ENCODE results near the gene ESYT2.

The ESYT2 gene

GRCh38 chr7:158740657-158741293 is 88.5 kb downstream of the ESYT2 start:
- DNase-seq, result no peak

- no peak for DNase-seq
Measured at GRCh38 chr7:158740013-158740656, 89.2 kb downstream of the ESYT2 start.

DNA sequence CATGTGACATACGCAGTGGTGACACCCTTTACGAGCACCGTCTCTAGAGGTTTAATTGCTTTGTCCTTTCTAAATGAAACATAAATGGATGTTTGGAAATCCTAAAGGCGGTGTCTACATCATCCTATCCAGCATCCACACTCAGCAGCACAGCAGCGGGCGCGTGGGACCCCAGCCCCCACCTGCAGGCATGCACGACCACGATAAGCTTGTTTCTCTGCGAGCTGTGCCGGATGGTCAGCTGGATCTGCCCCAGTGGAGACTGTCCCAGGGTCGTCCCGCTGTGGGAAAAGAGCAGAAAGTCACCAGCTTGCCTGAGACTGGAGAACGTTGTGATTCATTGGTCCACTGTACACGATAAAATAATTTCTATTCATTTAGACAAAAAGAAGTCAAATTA is 90.5 kb downstream of the ESYT2 start:
- no peak for DNase-seq

GRCh38 chr7:158737064-158737695 is 92.1 kb downstream of the ESYT2 start:
- DNase-seq, result no peak

- DNase-seq, result no peak
Measured at GRCh38 chr7:158735935-158736334, 93.4 kb downstream of the ESYT2 start.

- DNase-seq, result no peak
Measured at GRCh38 chr7:158734861-158735260, 94.4 kb downstream of the ESYT2 start.

GRCh38 chr7:158733775-158734494 is 95.4 kb downstream of the ESYT2 start:
- no peak for DNase-seq

- DNase-seq, result no peak
Measured at GRCh38 chr7:158733220-158733519, 96.1 kb downstream of the ESYT2 start.

DNA sequence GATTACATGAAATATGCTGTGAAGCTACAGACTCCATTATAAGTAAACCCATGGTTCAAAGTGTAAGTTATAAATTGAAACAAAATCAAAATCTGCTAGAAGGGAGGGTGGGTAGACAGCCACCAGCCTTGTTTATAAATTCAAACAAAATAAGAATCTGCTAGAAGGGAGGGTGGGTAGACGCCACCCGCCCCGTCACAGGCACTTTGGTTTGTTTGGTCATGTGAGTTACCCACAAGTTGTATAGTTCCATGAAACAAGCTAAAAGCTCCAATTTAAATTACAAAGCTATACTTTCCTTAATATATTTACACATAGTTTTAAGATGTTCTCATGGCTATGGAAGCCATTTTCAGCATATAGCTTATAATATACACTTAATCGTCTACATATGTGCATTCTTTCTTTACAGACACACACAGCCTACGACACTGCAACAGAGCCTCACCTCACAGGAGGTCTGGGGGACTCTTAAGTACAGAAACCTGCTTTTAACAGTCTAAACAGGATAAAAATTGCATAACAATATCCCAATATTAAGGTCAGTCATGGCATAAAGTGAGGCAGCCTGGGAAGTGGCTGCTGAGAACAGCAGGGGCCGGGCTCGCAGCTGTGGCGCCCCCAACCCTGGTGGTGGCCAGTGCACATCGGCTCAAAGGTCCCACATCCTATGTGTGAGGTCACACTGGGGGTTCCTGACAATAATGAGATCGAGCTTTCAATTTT is 96.7 kb downstream of the ESYT2 start:
- no peak for DNase-seq

DNA sequence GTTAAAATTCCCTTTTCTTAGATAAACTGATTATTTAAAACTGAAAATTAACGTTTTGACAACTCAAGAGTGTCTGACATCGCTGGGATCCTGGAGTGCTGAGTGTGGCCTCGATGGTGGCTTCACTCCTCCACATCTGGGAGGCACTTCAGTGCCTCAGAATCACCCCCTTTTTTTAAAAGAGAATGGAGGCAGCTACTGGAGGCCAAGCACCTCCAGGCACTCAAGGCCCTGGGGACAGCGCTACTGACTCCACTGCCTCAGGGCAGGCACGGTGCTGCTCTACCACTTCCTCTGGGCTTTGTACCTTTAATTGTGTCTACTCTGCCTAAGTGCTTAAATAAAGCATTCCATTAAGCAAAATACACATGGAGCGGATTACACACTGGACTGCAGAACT is 97.5 kb downstream of the ESYT2 start:
- no peak for DNase-seq

DNA sequence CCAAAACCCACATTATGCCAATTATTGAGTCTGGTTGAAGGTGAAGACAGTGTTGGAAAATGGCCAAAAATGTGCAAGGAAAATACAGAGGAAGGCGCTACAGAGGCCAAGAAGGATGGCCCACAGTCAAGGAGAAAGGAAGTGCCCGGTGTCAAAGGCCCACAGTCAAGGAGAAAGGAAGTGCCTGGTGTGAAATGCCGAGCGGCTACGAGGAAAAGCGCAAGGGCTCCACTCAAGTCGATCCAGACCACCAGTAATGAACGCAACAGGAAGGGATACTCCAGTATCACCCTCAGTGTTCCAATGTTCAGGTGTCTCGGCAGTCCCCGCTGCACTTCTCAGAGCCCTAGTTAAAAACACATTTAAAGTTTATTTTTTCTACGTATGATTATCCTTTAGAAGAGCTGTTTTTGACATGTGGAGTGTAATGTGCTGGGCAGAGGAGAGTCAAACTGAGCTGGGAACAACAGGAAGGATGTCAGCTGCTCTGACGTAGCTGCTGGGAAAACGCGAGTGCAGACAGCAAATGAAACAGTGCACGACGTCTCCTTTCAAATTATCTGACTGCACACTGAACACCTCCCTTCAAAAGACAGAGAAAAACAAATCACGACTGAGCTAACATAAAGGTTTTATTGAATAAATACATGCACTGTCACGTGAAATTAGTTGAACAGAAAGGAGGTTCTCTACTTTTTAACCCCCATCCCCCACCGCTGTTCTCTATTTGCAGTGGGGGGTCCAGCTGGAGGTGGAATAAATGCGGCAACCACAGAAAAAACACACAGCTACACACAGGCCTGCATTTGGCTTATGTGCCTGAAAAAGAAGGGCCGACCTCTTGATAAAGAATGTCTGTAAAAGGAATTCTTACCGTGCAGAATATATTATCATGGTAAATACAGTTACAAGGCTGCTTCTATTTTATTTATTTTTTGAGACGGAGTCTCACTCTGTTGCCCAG is 98.6 kb downstream of the ESYT2 start:
- DNase-seq, result no peak

- no peak for DNase-seq
Measured at GRCh38 chr7:158729646-158730382, 99.5 kb downstream of the ESYT2 start.

GRCh38 chr7:158728911-158729645 is 100.2 kb downstream of the ESYT2 start:
- DNase-seq, result no peak

DNA sequence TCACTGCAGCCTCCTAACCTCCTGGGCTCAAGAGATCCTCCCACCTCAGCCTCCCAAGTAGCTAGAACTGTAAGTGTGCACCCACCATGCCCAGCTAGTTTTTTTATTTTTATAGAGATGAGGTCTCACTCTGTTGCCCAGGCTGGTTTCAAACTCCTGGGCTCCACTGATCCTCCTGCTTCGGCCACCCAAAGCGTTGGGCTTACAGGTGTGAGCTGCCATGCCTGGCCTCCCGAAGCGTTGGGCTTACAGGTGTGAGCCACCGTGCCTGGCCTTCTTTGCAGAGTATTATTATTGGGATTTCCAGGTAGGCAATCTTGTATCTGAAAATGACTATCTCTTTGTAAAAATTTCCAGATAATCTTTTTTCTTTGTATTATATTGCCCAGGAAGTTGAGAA is 101.6 kb downstream of the ESYT2 start:
- no peak for DNase-seq

DNA sequence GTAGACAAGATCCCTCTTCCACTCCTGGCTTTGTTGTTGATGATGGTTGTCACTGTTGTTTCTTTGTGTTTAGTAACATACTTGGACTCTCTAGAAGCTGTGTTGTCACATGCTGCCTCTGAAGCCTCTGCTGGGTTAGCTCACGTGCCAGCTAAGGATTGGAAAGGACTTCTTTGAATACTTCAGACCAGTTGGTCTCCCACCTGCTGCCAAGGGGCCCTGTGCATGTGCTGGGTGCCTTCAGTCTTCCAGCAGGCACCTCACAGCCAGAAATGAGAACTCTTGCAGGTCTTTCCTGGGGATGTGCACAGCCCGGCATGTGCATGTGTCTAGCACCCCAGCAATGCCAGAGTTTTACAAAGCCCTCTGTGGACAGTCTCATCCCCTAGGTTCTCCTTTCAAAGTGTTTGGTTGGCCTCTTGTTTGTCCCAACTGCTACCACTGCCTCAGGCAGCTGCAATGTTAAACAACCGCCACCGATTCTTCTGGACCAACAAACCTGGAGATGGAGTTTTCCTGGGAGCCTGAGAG is 103.0 kb downstream of the ESYT2 start:
- DNase-seq, result no peak

DNA sequence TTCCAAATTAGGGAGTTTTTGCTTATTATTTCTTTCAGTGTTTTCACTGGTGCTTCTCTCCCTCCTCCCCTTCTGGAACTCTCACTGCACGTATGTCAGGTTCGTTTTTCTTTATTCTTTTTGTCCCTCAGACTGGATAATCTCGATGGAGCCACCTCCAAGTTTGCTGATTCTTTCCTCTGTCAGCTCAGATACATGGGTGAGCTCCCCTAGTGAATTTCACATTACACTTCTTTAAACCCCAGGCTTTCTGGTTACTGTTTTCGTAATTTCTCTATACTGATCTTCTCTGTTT is 103.9 kb downstream of the ESYT2 start:
- DNase-seq, result no peak

GRCh38 chr7:158724658-158725505 is 104.4 kb downstream of the ESYT2 start:
- DNase-seq, result no peak

GRCh38 chr7:158723714-158724385 is 105.5 kb downstream of the ESYT2 start:
- no peak for DNase-seq

DNA sequence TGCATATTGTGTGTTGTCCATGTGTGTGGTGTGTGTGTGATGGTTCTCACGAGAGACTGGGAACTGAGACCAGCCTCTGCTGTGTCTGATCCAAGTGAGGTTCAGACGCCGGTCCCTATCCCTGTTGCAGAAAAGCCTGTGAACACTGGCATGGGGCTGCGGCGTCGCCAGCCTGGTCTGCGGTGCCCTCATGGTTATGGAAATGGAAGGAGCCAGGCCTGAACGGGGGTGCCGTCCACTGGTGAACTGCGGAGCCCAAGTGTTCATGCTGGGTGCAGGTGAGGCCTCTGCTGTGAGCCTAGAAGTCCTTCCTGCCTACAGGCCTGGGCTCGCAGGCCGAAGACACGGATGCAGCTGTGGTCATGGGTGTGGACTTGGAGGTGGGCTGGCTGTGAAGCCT is 106.0 kb downstream of the ESYT2 start:
- no peak for DNase-seq
